GM18861 (cell line): ENCODE results near the gene JAG2.

Experiments used
- ATAC-seq: cut with Tn5 transposase; IDR thresholded peaks from one replicate; pipeline ENCODE4 v1.9.1; 2021; ENCODE audit not compliant: unreplicated experiment

The JAG2 gene

GRCh38 chr14:105141486-105142281, 26.9 kb downstream of the JAG2 start:
- ATAC-seq = no peak

GRCh38 chr14:105141026-105141425, 27.6 kb downstream of the JAG2 start:
- ATAC-seq = no peak

DNA sequence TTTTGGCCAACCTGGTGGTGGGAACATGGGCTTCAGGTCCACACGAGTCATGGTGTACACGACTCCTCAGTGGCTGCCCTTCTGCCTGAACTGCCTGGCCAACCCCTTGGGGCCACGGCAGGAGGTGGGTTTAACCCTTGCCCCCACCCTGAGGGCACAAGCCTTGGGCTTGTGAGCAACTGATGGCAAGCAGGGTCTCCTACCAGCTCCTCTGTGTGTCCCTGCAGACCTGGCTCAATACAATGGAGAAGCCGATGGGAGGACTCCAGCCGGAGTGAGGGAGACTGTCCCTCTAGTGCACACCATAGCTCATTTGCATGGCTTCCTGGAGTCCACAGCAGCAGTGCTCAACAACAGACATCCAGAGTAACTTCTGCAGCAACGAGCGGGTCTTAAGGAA, 28.0 kb downstream of the JAG2 start:
- ATAC-seq = no peak

DNA sequence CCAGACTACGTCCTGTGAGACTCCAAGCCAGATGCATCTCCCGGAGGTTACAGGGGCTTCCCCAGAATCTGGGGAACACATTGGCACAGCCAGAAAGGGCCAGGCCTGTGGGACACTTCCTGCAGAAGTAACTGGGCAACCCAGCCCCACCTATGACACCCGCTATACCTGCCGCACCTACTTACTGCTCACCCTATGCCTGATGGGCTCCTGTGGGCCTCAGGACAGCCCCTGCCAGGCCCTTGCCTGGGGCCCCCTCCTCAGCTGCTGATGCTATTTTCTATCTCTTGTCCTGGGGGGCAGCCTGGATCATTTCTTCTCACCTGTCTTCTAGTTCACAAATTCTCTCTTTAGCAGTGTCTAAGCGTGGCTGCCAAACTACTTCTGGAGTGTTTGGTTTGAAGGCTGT, 28.7 kb downstream of the JAG2 start:
- no peak for ATAC-seq

GRCh38 chr14:105139212-105139825, 29.3 kb downstream of the JAG2 start:
- no peak for ATAC-seq

- ATAC-seq = no peak
Measured at GRCh38 chr14:105138551-105139111, 29.9 kb downstream of the JAG2 start.

DNA sequence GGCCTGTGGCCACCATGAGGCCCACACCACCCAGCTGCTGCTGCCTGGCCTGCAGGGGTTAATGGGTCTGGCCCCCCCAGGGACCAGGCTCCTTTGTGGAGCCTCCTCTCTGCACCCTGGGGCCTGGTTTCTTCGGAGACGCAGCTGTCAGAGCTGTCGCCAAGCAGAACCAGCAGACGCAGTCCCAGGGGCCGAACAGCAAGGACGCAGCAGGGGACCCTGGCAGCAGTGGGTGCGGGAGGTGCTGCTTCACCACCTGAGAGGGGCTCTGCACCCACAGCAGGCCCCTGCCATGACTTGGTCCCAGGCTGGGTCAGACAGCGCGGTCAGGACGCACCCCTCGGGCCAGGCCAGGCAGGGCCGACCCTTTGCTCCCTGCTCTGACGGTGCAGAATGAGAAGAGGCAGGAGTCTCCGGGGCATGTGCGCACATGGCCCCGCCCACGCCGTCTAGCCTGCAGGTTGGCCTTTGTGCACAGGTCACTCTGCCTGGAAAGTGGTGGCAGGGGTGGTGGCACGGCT, 30.5 kb downstream of the JAG2 start:
- no peak for ATAC-seq

DNA sequence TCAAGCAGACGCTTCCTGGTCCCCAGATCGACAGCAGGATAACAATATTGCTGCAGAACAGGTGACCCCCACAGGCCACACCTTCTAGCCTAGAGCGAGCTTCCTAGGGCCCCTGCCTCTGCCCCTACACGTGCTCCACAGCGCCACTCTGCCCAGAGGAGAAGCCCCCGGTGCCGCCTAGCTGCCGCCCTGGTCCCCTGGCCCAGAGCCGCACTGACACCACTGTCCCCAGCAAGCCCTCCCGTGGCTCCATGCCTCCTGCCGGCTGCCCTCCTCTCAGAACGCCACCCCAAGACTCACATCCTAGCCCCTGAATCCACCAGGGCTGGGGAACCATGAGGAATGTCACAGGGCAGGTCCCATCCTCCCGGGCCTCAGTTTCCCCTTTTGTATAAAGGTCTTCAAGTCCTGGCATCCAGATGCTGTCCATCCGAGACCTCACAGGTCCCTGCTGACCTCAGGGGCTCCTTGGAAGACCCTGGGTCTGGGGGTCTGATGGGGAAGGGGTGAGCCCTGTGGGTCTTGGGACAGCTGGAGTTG, 31.0 kb downstream of the JAG2 start:
- ATAC-seq = no peak

GRCh38 chr14:105136401-105137322, 31.9 kb downstream of the JAG2 start:
- no peak for ATAC-seq

DNA sequence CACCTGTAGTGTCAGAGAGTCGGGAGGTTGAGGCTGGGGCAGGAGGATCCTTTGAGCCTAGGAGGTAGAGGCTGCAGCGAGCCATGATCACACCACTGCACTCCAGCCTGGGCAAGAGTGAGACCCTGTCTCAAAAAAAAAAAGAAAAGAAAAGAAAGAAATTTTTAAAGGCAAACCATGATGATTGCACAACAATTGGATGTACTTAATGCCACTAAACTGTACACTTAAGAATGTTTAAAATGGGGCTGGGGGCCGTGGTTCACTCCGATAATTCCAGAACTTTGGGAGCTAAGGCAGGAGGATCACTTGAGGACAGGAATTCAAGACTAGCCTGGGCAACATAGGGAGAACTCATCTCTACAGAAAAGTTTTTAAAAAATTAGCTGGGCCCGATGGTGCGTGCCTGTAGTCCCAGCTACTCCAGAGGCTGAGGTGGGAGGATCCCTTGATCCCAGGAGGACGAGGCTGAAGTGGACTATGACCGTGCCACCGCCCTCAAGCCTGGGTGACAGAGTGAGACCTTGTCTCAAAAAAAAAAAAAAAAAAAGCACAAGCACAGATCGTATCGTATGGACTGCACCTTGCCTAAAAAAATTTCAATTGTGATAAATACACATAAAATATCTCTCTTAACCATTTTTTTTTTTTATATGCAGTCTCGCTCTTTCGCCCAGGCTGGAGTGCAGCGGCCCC, 32.7 kb downstream of the JAG2 start:
- no peak for ATAC-seq

- no peak for ATAC-seq
Measured at GRCh38 chr14:105132921-105133654, 35.5 kb downstream of the JAG2 start.

DNA sequence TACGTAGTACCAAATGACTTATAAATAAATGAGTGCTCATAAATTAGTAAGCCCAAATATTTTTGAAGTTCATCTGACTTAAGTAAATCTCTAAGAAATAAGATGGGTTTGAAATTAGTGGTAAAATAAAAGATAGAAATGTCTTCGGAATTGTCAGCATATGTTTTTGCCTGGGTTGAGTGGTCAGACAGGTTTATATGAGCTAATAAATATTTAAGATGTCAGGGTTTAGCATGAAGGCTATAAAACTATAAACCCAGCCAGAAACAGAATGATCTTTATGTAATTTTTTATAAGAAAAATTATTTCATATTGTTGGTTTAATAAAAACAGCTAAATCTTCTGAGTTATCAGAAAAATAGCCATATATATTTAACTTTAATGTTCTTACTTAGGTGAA, 37.3 kb downstream of the JAG2 start:
- no peak for ATAC-seq

DNA sequence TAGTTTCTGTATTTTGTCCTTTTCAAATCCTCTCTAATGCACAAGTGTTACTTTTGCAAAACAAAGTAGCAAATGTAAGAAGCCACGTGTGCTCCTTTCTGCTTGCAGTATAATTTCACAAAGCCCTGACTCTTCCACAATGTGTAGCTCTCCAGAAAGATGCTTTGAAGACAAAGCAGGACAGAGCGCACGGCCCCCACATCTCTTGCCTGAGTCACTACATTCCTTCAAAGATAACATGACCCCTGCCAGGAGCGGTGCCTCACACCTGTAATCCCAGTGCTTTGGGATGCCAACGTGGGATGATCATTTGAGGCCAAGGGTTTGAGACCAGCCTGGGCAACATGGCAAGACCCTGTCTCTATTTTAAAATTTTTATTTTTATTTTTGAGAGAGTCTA, 40.5 kb downstream of the JAG2 start:
- ATAC-seq = no peak

DNA sequence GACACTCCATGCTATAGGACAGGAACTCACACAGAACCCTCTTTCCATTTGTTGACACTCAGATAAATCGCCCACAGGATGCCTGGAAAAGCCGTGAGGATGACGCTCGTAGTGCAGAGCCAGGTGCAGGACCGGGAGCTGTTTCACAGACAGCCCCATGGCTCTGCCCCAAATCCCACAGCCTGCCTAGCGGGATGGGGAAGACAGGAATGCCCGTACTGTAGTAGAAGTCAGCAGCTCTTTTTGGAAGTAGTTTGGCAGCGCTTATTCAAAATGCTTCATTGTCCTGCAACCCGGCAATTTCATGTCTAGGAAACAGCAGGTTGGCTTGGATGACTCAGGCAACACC, 41.6 kb downstream of the JAG2 start:
- ATAC-seq = no peak

GRCh38 chr14:105126126-105126980, 42.2 kb downstream of the JAG2 start:
- ATAC-seq = no peak

- no peak for ATAC-seq
Measured at GRCh38 chr14:105124823-105125222, 43.8 kb downstream of the JAG2 start.

GRCh38 chr14:105123981-105124765, 44.4 kb downstream of the JAG2 start:
- ATAC-seq = no peak
